ENCODE measurements around the gene C9orf43. TPM values are rescaled to one million over a fixed set of nuclear protein-coding genes. Genes with fewer than 3 reads are reported as not detected.
A peak's percentile ranks its signal among the peaks of the same experiment; 100 is the strongest.

C9orf43 gene
- polyA plus RNA-seq, 12 donors, result 0.17 to 0.69 (median 0.38) TPM; not detected in 2

- no peak for DNase-seq
Measured at GRCh38 chr9:113465599-113466140, 55.1 kb downstream of the C9orf43 start.

GRCh38 chr9:113467183-113467582, 56.6 kb downstream of the C9orf43 start:
- no peak for DNase-seq

GRCh38 chr9:113468716-113469448, 58.3 kb downstream of the C9orf43 start:
- DNase-seq, result peak; percentile 41

GRCh38 chr9:113471143-113471542, 60.6 kb downstream of the C9orf43 start:
- DNase-seq, result no peak

- no peak for DNase-seq
Measured at GRCh38 chr9:113471566-113471965, 61.0 kb downstream of the C9orf43 start.

GRCh38 chr9:113472199-113472598, 61.7 kb downstream of the C9orf43 start:
- DNase-seq, result no peak

GRCh38 chr9:113474360-113475028, 63.9 kb downstream of the C9orf43 start:
- DNase-seq, result no peak

GRCh38 chr9:113475031-113475430, 64.5 kb downstream of the C9orf43 start:
- no peak for DNase-seq

GRCh38 chr9:113475992-113476391, 65.4 kb downstream of the C9orf43 start:
- no peak for DNase-seq

GRCh38 chr9:113476511-113476916, 66.0 kb downstream of the C9orf43 start:
- DNase-seq, result no peak

GRCh38 chr9:113477058-113477457, 66.5 kb downstream of the C9orf43 start:
- no peak for DNase-seq

GRCh38 chr9:113477661-113478060, 67.1 kb downstream of the C9orf43 start:
- DNase-seq, result no peak

GRCh38 chr9:113479174-113479621, 68.7 kb downstream of the C9orf43 start:
- DNase-seq, result no peak

Other genes starting within 250 kb of the C9orf43 start
- 10 to 100 TPM in 11 of 12 donors, not detected in 1; 17.6 to 30.8 (median 22.3) TPM for gene FKBP15, start 189.5 kb upstream of the C9orf43 start, polyA plus RNA-seq (ENCODE audit: insufficient read length in 12 of 12)
- 10 to 100 TPM in 7 of 12 donors, 1 to 10 TPM in 4, not detected in 1; 7.3 to 15.7 (median 11.1) TPM for gene SLC31A1, start 189.2 kb upstream of the C9orf43 start, polyA plus RNA-seq (ENCODE audit: insufficient read length in 12 of 12)
- gene CDC26, start 135.2 kb upstream of the C9orf43 start, polyA plus RNA-seq (ENCODE audit: insufficient read length in 12 of 12), result 10 to 100 TPM in 11 of 12 donors, not detected in 1; 18.2 to 29.3 (median 22.3) TPM
- 10 to 100 TPM in 10 of 12 donors, 1 to 10 TPM in 1, not detected in 1; 10.0 to 23.5 (median 20.0) TPM for gene PRPF4, start 135.1 kb upstream of the C9orf43 start, polyA plus RNA-seq (ENCODE audit: insufficient read length in 12 of 12)
- under 1 TPM in 4 of 12 donors, not detected in 8; 0.18 to 0.45 (median 0.39) TPM for gene RNF183, start 107.4 kb upstream of the C9orf43 start, polyA plus RNA-seq (ENCODE audit: insufficient read length in 12 of 12)
- gene WDR31, start 70.5 kb upstream of the C9orf43 start, polyA plus RNA-seq (ENCODE audit: insufficient read length in 12 of 12), result 1 to 10 TPM in 11 of 12 donors, not detected in 1; 2.1 to 4.8 (median 2.7) TPM
- gene BSPRY, start 61.2 kb upstream of the C9orf43 start, polyA plus RNA-seq (ENCODE audit: insufficient read length in 12 of 12), result 1 to 10 TPM in 2 of 12 donors, under 1 TPM in 8, not detected in 2; 0.17 to 2.7 (median 0.50) TPM
- gene HDHD3, start 33.8 kb upstream of the C9orf43 start, polyA plus RNA-seq (ENCODE audit: insufficient read length in 12 of 12), result 10 to 100 TPM in 1 of 12 donors, 1 to 10 TPM in 10, not detected in 1; 3.0 to 51.0 (median 4.3) TPM
- 10 to 100 TPM in 11 of 12 donors, not detected in 1; 17.9 to 37.2 (median 21.9) TPM for gene ALAD, start 9.5 kb upstream of the C9orf43 start, polyA plus RNA-seq (ENCODE audit: insufficient read length in 12 of 12)
- gene POLE3, start 72 bp upstream of the C9orf43 start, polyA plus RNA-seq (ENCODE audit: insufficient read length in 12 of 12), result 10 to 100 TPM in 11 of 12 donors, not detected in 1; 44.4 to 72.0 (median 48.4) TPM
- 10 to 100 TPM in 11 of 12 donors, not detected in 1; 36.9 to 56.4 (median 43.6) TPM for gene RGS3, start 53.0 kb downstream of the C9orf43 start, polyA plus RNA-seq (ENCODE audit: insufficient read length in 12 of 12)